HT-29 (cell line): ENCODE results near the gene IL2RG. TPM values are rescaled to one million over a fixed set of nuclear protein-coding genes. Genes with fewer than 3 reads are reported as not detected.

Source experiments
- DNase-seq: peaks from one replicate; pipeline ENCODE4 v3.0.0-alpha.2; 2015; ENCODE audit warnings: low spot score
- total RNA-seq: library from RNA; depleted of rRNA; stranded (reverse); fragments of >200 nt; shearing (Covaris generic); gene quantifications from 2 replicates; pipeline ENCODE4 v1.2.3, GENCODE V29; 2014

Gene IL2RG
- total RNA-seq, 1 experiment from 2014 or later, result not detected

DNA sequence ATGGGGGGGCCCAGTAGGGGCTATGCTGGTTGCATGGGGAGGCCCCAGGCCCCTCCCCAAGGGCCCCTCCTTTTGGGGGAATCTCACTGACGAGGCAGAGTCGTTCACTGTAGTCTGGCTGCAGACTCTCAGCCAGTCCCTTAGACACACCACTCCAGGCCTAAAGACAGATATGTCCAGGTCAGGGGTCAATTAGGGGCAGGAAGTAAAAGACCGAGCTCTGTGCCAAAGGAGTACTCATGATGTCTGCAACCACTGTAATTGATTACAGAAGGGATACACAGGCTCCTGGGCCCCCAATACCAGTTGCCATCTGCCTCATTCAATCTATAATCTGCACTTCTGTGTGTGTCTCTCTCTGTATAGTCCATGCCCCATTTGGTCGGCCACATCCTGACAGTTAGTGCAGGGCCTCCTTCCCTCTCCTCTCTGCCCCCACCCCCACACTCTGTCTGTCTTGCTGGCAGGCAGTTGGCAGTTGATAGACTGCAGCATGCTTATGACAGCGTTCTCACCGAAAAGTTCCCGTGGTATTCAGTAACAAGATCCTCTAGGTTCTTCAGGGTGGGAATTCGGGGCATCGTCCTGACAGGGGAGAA, 3.5 kb downstream of the IL2RG start:
- no peak for DNase-seq

DNA sequence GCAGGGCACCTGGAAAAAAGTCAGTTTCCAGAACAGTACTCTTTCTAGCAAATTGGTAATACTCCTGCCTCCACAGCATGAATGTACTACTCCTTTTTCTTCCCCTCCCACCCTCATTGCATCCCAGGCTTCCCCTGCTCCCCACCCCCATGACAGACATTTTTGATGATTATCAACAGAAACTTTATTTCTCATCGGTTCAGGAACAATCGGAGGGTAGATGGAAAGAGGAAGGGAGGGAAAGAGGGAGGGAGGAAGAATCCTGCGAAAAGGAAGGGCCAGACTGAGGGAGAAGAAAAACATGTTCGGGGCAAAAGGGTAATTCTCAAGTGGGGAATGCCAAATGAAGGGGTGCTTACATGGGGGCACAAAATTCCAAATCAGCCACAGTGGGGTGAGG, 4.1 kb downstream of the IL2RG start:
- DNase-seq, result no peak

DNA sequence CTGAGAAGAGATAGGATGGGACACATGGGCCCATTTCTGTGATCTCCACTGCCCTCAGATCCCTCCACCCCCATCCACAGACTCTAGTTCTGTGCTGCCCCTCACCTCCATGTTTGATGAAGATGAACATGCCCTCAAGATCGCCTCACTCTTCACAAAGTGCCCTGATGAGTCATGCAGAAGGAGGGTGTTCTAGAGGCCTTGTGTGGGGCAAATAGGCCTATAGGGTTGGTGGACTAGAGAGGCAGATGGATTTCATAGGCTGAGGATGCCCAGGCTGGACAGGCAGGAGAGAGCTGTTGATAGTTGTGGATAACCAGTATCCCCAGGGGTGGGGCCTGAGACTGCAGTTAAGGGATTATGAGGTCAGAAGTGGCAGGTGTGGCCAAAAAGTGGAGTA, 5.0 kb downstream of the IL2RG start, which contains the start of gene CXorf65:
Gene CXorf65 (minus strand): TSS at position 314 of the 400 bp plus-strand sequence. CDS start 184 bp downstream, at position 130.
- DNase-seq, result no peak

DNA sequence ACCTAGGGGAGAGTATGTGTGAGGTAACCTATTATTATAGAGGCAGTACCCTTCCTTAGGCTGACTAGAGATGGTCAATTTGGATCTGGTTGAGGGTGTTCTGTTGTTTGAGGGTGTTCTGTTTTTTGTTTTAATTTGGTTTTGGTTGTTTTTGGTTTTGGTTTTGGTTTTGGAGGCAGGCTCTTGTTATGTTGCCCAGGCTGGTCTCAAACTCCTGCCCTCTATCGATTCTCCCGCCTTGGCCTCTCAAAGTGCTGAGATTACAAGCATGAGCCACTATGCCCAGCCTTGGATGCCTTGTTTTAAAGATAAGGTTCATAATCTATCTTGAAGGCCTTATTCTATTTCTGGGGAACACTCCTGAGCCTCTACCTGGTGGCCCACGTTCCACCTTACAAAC, 5.7 kb downstream of the IL2RG start:
- DNase-seq, result no peak

DNA sequence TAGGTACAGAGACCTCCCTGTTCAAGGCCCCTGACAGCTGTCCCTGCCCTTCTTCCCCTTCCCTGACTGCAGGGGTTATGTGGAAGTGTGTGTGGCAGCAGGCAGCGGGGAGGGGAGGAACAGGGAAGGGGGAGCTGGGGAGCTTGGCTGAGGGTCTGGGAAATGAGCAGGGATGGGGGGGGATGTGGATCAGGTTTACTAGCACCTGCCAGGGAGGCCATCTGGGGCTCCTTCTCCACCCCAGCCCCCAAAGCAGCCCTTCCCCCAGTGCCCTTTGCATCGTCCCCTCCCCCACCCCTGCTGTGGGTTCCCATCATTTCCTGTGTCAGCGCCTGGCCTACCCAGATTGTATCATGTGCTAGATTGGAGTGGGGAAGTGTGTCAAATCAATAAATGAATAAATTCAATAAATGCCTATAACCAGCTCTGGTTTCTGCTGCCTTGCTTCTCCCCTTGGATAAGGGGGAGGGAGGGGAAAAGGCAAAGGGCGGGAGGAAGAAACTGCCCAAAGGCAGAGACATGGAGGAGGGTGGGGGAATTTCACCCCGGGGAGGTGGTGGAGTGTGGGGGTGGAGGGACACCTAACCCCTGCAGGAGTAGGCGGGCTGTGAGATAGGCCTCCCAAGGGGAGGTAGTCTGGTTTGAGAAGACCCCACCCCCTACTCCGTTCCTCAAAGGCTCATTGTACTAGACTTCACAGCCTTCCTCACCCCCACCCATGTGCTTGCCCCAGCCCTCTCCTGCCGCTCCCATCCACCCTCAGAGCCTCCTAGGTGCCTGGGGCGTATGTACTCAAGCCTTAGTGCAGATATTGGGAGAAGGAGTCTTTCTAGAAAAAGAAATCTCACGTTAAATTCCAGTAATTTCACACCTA, 8.0 kb downstream of the IL2RG start:
- no peak for DNase-seq

- no peak for DNase-seq
These were observed 9.1 kb downstream of the IL2RG start for GRCh38 chrX:71102292-71102691.

DNA sequence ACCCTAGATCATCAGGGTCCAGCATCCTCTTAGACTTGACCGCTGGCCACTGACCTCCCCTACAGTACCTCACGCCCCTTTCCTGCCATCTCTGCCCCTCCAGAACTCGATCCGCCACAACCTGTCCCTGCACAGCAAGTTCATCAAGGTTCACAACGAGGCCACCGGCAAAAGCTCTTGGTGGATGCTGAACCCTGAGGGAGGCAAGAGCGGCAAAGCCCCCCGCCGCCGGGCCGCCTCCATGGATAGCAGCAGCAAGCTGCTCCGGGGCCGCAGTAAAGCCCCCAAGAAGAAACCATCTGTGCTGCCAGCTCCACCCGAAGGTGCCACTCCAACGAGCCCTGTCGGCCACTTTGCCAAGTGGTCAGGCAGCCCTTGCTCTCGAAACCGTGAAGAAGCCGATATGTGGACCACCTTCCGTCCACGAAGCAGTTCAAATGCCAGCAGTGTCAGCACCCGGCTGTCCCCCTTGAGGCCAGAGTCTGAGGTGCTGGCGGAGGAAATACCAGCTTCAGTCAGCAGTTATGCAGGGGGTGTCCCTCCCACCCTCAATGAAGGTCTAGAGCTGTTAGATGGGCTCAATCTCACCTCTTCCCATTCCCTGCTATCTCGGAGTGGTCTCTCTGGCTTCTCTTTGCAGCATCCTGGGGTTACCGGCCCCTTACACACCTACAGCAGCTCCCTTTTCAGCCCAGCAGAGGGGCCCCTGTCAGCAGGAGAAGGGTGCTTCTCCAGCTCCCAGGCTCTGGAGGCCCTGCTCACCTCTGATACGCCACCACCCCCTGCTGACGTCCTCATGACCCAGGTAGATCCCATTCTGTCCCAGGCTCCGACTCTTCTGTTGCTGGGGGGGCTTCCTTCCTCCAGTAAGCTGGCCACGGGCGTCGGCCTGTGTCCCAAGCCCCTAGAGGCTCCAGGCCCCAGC, 10.5 kb downstream of the IL2RG start:
- DNase-seq, result no peak

DNA sequence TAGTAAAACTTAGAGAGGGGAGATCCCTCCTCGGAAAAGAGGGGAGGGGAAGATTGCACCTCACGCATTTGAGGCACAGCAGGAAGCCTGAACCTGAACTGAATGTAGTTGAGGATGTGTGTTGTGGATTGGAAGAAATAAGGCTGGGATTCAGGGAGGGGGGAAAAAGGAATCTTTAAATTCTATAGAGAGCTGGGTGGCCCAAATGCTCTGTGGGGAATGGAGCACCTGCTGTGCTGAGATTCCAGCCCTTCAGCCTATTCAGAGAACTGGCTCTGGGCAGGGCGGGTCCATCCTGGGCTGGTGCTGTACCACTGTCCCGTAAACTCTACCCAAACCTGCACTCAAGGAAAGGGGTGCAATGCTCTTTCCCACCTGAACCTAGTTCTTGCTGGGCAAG, 11.6 kb downstream of the IL2RG start:
- DNase-seq, result no peak

- DNase-seq, result no peak
These were observed 12.3 kb downstream of the IL2RG start for GRCh38 chrX:71098951-71099506.

DNA sequence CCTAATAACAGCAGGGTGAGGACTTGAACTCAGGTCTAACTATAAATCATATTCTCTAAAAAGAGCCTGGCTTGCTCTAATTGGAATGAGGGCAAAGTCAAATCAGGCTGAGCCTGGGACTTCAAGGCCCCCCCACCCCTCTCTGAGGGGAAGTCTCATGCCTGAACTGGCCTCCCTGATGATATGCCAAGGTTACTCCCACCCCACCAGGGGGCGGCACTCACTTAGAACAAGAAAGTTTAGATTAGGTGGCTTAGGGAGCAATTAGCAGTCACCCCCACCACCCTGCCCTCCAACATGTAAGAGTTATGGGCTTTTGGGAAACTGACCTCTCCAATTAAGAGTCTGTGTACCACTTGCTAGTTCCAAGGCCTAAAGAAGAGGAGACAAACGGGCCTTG, 13.1 kb downstream of the IL2RG start:
- DNase-seq, result peak; percentile 48

DNA sequence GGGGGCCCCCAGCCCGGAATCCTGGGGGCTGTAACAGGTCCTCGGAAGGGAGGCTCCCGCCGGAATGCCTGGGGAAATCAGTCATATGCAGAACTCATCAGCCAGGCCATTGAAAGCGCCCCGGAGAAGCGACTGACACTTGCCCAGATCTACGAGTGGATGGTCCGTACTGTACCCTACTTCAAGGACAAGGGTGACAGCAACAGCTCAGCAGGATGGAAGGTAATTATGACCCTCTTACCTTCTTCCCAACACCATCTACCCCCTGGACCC, 14.7 kb downstream of the IL2RG start:
- no peak for DNase-seq

- DNase-seq, result peak; percentile 16
These were observed 15.2 kb downstream of the IL2RG start for GRCh38 chrX:71095981-71096759.

GRCh38 chrX:71095555-71095980, 15.8 kb downstream of the IL2RG start, which contains the start of gene FOXO4:
Gene FOXO4, plus strand, starts transcription at chrX:71095851. Its CDS starts 678 bp downstream, at chrX:71096529.
- DNase-seq, result peak; percentile 83

DNA sequence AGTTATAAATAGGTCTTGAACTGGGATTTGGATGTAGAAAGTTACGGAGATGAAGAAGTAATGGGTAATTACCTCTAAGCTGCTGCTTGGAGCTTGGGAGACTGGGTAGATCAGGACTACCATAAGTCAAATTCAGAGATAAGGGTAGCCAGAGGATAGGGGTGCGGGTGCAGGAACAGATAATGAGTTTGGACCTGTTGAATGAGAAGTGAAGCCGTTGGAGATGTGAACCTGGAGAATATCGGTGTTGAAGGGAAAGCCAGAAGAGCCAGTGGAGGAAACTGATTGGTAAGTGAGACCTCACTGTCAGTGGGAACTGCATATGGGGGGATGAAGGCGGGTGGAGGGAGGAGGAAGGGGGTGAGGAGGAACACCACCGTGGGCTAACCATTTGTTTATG, 16.3 kb downstream of the IL2RG start:
- no peak for DNase-seq

DNA sequence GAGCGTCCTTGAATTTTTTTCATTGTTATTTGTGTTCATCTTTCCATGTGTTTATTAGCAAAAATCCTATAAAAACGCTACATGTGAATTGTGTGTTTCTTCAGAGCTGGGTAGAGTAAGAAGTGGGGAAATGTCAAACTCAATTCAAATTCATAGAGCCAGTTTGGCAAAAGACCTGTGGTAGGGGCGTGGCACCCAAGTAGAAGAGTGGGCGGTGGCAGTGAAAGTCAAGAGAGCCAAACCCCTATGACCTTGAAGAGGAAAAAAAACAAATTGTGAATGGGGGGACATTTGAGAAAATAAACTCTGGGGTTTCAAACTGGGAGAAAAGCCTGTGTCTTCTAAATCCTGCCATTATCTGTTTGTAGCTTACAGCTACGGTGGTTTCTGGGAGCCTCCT, 20.1 kb downstream of the IL2RG start:
- DNase-seq, result no peak

DNA sequence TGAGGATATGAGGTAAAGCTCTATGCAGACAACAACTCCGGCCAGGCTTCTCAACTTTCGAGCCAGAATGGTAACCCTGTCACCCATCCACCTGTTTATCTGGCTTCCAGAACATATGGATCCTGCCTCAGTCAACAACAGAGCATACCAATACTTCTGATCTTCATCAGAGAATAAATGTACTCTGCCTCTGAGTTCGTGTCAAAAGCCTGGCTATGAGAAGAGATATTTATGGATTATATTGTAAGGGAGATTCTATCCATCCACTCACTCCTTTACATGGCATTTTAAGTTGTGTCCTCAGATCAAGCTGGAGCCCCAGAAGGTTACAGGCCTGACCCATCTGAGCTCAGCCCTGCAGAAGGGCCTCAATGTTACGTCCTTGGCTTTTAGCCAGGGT, 25.5 kb downstream of the IL2RG start:
- DNase-seq, result no peak

DNA sequence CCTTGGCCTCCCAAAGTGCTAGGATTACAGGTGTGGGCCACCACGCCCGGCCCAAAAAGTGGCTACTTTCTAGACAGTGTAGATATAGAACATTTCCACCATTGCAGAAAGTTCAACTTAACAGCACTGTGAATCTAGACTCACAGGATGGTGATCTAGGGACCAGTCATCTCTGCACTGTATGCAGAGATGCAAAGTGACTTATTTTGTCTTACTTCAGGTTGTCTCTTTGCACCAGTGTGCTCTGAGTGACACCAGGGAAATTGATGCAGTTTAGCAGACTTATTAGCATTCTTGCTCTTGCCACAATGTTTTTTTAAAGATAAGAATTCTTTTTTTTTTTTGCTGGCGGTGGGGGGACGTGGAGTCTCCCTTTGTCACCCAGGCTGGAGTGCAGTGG, 28.6 kb downstream of the IL2RG start:
- no peak for DNase-seq

DNA sequence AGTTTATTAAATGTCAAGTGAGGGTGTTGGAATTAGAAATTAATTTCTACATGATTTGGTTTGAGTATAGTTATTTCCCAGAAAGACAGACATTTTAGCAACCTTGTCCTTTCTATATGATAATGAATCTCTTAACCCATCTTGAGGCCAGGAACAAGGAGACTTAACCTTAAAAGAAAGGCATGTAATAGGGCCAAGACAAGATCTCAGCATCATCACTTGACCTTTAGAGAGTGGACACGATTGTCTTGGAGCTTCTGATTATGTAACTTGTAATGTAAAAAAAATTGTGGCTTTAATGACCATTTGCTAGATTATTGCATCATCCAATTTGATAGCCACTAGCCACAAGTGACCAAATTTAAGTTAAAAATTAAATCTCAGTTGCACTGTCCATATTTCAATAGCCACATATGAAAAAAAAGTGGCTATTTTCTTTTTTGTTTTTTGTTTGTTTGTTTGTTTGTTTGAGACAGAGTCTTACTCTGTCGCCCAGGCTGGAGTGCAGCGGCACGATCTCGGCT, 29.2 kb downstream of the IL2RG start:
- DNase-seq, result no peak

DNA sequence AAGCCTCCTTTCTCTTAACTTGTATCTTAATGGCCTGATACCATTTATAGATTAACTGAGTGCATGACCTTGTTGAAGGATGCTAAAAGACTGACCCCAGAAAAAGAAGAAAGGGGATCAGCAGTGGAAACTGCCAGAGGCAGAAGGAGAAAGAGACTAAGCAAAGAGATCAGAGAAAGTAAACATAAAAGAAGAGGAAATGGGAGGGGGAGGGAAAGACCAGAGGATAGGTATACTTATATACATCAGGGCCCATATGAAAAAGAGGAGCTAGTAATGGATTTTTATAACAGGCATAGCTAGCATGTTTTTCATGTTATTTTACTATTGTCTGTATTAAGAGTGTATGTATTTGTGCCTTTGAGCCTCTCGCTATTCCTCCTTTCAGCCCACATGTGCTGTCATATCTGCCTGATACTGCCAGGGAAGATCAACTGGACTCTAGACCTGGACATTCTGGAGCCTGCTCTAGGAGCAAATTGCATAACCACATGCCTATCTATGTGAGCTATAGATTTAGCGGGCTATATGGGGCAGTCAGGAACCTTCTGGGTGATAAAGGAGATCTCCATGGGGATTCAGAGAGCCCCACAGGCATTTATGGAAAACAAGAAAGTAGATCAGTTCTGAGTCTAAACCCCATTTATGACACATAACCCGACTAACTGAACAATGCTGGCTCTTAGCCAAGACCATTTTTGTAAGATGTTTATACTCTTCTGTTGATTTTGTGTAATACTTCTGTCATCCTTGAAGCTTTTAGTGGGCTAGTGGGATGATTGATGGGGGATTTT, 29.9 kb downstream of the IL2RG start:
- no peak for DNase-seq

DNA sequence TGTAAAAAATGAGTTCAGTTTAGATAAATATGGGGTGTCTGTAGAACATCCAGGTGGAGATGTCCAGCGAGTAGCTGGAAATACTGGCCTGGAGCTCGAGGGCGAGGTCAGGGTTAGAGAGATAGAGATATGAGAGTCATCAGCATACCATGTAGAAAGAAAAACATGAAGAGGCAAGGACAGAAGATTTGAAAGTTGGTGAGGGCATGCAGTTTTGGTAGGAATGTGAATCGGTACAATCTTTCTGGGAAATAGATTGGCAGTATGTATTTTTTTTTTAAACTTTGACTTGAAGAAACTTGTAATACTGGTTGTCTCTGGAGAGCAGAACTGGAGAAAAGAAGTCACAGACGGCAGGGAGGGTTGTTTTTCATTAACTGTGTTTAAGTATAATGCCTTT, 40.8 kb downstream of the IL2RG start:
- DNase-seq, result no peak
